Measurements from ENCODE around the gene GPR18. TPM values are rescaled to one million over a fixed set of nuclear protein-coding genes. Genes with fewer than 3 reads are reported as not detected.

The GPR18 gene
- total RNA-seq, 1 experiment from 2014 or later, result not detected

- no TSS peak for BruUV-seq (replicated peaks)
- no peak for TF ChIP-seq CTCF (IDR thresholded peaks at IDR 0.05; ENCODE audit: insufficient read depth in 1 of 2, low read depth in 1 of 2, low read length in 1 of 2, severe bottlenecking in 1 of 2, unreplicated experiment in 1 of 2)
- intact Hi-C loops (cut with micrococcal nuclease; ENCODE audit: unreplicated experiment), result no loop called here
Observed at GRCh38 chr13:99263126-99263785, 5.1 kb upstream of the GPR18 start.

GRCh38 chr13:99261059-99261458 is 2.9 kb upstream of the GPR18 start:
- Histone ChIP-seq H3K27me3 (replicated peaks; ENCODE audit: control insufficient read depth, insufficient read depth, low read length) (no peaks in the 10 kb centered on the region), H3K36me3 (ENCODE audit: control insufficient read depth, insufficient read depth, low read length) (no peaks in the 10 kb centered on the region), H3K4me1 (no peaks in the 10 kb centered on the region), H3K9me3 (no peaks in the 10 kb centered on the region), H3K4me3 (ENCODE audit: low read depth, low read length) (no peak overlapping the region)
- no peak for DNase-seq
- Mint-ChIP-seq H3K4me1 (ENCODE audit: low read depth, unreplicated experiment) (no peaks in the 10 kb centered on the region), H3K9me3 (ENCODE audit: unreplicated experiment) (no peaks in the 10 kb centered on the region), H3K4me3 (ENCODE audit: unreplicated experiment) (no peak overlapping the region), H3K27ac (ENCODE audit: unreplicated experiment) (no peak overlapping the region), H3K27me3 (ENCODE audit: insufficient read depth, unreplicated experiment) (no peaks in the 10 kb centered on the region), H3K36me3 (ENCODE audit: insufficient read depth, unreplicated experiment) (peaks cover 17% of the 10 kb centered on the region)
- POLR2A ChIA-PET, result no interaction called here
- intact Hi-C loops (cut with micrococcal nuclease; ENCODE audit: unreplicated experiment), result no loop called here
- CTCF ChIA-PET, result no interaction called here
- TF ChIP-seq CTCF (IDR thresholded peaks at IDR 0.05; ENCODE audit: insufficient read depth in 1 of 2, low read depth in 1 of 2, low read length in 1 of 2, severe bottlenecking in 1 of 2, unreplicated experiment in 1 of 2), result no peak
- BruUV-seq (replicated peaks), result no TSS peak

More at GRCh38 chr13:99263126-99263785, 5.1 kb upstream of the GPR18 start:
- Mint-ChIP-seq H3K27me3 (ENCODE audit: insufficient read depth, unreplicated experiment) (no peaks in the 10 kb centered on the region), H3K27ac (ENCODE audit: unreplicated experiment) (no peak overlapping the region), H3K36me3 (ENCODE audit: insufficient read depth, unreplicated experiment) (peaks cover 17% of the 10 kb centered on the region), H3K4me3 (ENCODE audit: unreplicated experiment) (no peak overlapping the region), H3K9me3 (ENCODE audit: unreplicated experiment) (no peaks in the 10 kb centered on the region), H3K4me1 (ENCODE audit: low read depth, unreplicated experiment) (no peaks in the 10 kb centered on the region)
- DNase-seq, result no peak
- Histone ChIP-seq H3K9me3 (no peaks in the 10 kb centered on the region), H3K4me1 (no peaks in the 10 kb centered on the region), H3K4me3 (ENCODE audit: low read depth, low read length) (no peak overlapping the region), H3K36me3 (ENCODE audit: control insufficient read depth, insufficient read depth, low read length) (no peaks in the 10 kb centered on the region; the same call in 1 of the 2 replicates), H3K27me3 (replicated peaks; ENCODE audit: control insufficient read depth, insufficient read depth, low read length) (no peaks in the 10 kb centered on the region)
- ChIA-PET CTCF (no interaction called here), POLR2A (no interaction called here)

- no peaks in the 10 kb centered on the region for H3K9me3 Mint-ChIP-seq (ENCODE audit: unreplicated experiment)
- no TSS peak for BruUV-seq (replicated peaks)
- no peak for DNase-seq
- TF ChIP-seq CTCF (IDR thresholded peaks at IDR 0.05; ENCODE audit: insufficient read depth in 1 of 2, low read depth in 1 of 2, low read length in 1 of 2, severe bottlenecking in 1 of 2, unreplicated experiment in 1 of 2), result no peak
- no peak overlapping the region for H3K4me3 Mint-ChIP-seq (ENCODE audit: unreplicated experiment)
- Histone ChIP-seq H3K36me3 (ENCODE audit: control insufficient read depth, insufficient read depth, low read length) (no peaks in the 10 kb centered on the region), H3K4me3 (ENCODE audit: low read depth, low read length) (no peak overlapping the region), H3K9me3 (no peaks in the 10 kb centered on the region), H3K4me1 (no peaks in the 10 kb centered on the region), H3K27me3 (replicated peaks; ENCODE audit: control insufficient read depth, insufficient read depth, low read length) (no peaks in the 10 kb centered on the region)
- no peaks in the 10 kb centered on the region for H3K4me1 Mint-ChIP-seq (ENCODE audit: low read depth, unreplicated experiment)
- POLR2A ChIA-PET, result no interaction called here
- no peak overlapping the region for H3K27ac Mint-ChIP-seq (ENCODE audit: unreplicated experiment)
- H3K27me3 Mint-ChIP-seq (ENCODE audit: insufficient read depth, unreplicated experiment), result no peaks in the 10 kb centered on the region
- CTCF ChIA-PET, result no interaction called here
- intact Hi-C loops (cut with micrococcal nuclease; ENCODE audit: unreplicated experiment), result no loop called here
- peaks cover 10% of the 10 kb centered on the region for H3K36me3 Mint-ChIP-seq (ENCODE audit: insufficient read depth, unreplicated experiment)
Observed at GRCh38 chr13:99260216-99260615, 2.0 kb upstream of the GPR18 start.
